CD14-positive monocyte (primary cell): ENCODE results near the gene SUGCT. TPM values are rescaled to one million over a fixed set of nuclear protein-coding genes. Genes with fewer than 3 reads are reported as not detected.

Source experiments
- DNase-seq, 3 donors: peaks; one replicate each; pipeline ENCODE4 v3.0.0-alpha.2; 2011 to 2022
- H2AFZ ChIP-seq: 2 replicates; pipeline ENCODE4 v1.6.0; 2012; ENCODE audit warnings: mild to moderate bottlenecking, low read depth, low read length, inconsistent platforms; ENCODE audit not compliant: insufficient read depth, poor library complexity, severe bottlenecking
- H3K27ac ChIP-seq, 2 donors: 1 replicate in 1 of 2; 2 replicates in 1 of 2; pipeline ENCODE4 v1.5.1; 2012 to 2013; ENCODE audit warnings: low read length in 2 of 2, control low read depth in 1 of 2, inconsistent platforms in 1 of 2, low read depth in 1 of 2, mild to moderate bottlenecking in 1 of 2
- H3K27me3 ChIP-seq, 2 donors: one replicate each; pipeline versions ENCODE4 v1.6.0 to v1.6.1; 2011 to 2013; ENCODE audit warnings: low read length in 2 of 2; ENCODE audit not compliant: control insufficient read depth in 2 of 2, insufficient read depth in 2 of 2
- H3K36me3 ChIP-seq, 2 donors: replicated peaks in 1 of 2; 1 replicate in 1 of 2; 2 replicates in 1 of 2; pipeline versions ENCODE4 v1.5.1 to v1.6.1; 2012 to 2013; ENCODE audit warnings: low read length in 2 of 2, control low read depth in 1 of 2, inconsistent platforms in 1 of 2, mild to moderate bottlenecking in 1 of 2; ENCODE audit not compliant: insufficient read depth in 2 of 2, control insufficient read depth in 1 of 2
- H3K4me1 ChIP-seq, 2 donors: 1 replicate in 1 of 2; 2 replicates in 1 of 2; pipeline versions ENCODE4 v1.5.1 to v1.6.1; 2012 to 2013; ENCODE audit warnings: low read length in 2 of 2, control low read depth in 1 of 2, inconsistent platforms in 1 of 2, mild to moderate bottlenecking in 1 of 2, moderate library complexity in 1 of 2; ENCODE audit not compliant: insufficient read depth in 2 of 2, control insufficient read depth in 1 of 2
- H3K4me2 ChIP-seq: replicated peaks from 2 replicates; pipeline ENCODE3; 2012; ENCODE audit warnings: low read length, moderate library complexity, mild to moderate bottlenecking; ENCODE audit not compliant: poor library complexity, severe bottlenecking; ENCODE audit errors: extremely low read depth
- H3K4me3 ChIP-seq, 3 experiments: fragments of 200-600 bp in 1 of 3; sonication (generic) in 1 of 3; replicated peaks in 1 of 3; 1 replicate in 2 of 3; 2 replicates in 1 of 3; pipeline ENCODE4 v1.5.1; 2011 to 2013; ENCODE audit warnings: low read length in 3 of 3, mild to moderate bottlenecking in 3 of 3, control low read depth in 2 of 3, low read depth in 2 of 3, inconsistent platforms in 1 of 3, moderate library complexity in 1 of 3
- H3K79me2 ChIP-seq: 2 replicates; pipeline ENCODE4 v1.6.0; 2012; ENCODE audit warnings: mild to moderate bottlenecking, control low read depth, inconsistent platforms, low read length, moderate library complexity; ENCODE audit not compliant: insufficient read depth
- H3K9ac ChIP-seq: 2 replicates; pipeline ENCODE4 v1.6.0; 2017; ENCODE audit warnings: low read length, mild to moderate bottlenecking; ENCODE audit not compliant: insufficient read depth, poor library complexity, severe bottlenecking
- H3K9me3 ChIP-seq, 2 donors: replicated peaks in 1 of 2; 1 replicate in 1 of 2; 2 replicates in 1 of 2; pipeline versions ENCODE4 v1.5.1 to v1.6.1; 2012 to 2013; ENCODE audit warnings: low read length in 2 of 2, control low read depth in 1 of 2; ENCODE audit not compliant: control insufficient read depth in 1 of 2, insufficient read depth in 1 of 2
- H4K20me1 ChIP-seq: 2 replicates; pipeline ENCODE4 v1.6.0; 2012; ENCODE audit warnings: mild to moderate bottlenecking, low read length, control low read depth, moderate library complexity; ENCODE audit not compliant: insufficient read depth
- H3K27ac Mint-ChIP-seq, 7 donors: one replicate each; pipeline ENCODE4 v1.8.0; 2020; ENCODE audit warnings: mild to moderate bottlenecking in 7 of 7, mixed read lengths in 7 of 7, moderate library complexity in 6 of 7, inconsistent platforms in 2 of 7
- H3K27me3 Mint-ChIP-seq, 3 donors: one replicate each; pipeline ENCODE4 v1.8.0; 2021 to 2022; ENCODE audit warnings: low read depth in 3 of 3, mild to moderate bottlenecking in 3 of 3, mixed read lengths in 3 of 3, moderate library complexity in 3 of 3, inconsistent platforms in 1 of 3
- H3K36me3 Mint-ChIP-seq, 2 donors: one replicate each; pipeline ENCODE4 v1.8.0; 2020; ENCODE audit warnings: mixed read lengths in 2 of 2, inconsistent platforms in 1 of 2, mild to moderate bottlenecking in 1 of 2
- H3K4me1 Mint-ChIP-seq: one replicate; pipeline ENCODE4 v1.8.0; 2020; ENCODE audit warnings: mild to moderate bottlenecking, mixed read lengths
- H3K4me3 Mint-ChIP-seq, 2 donors: one replicate each; pipeline ENCODE4 v1.8.0; 2020; ENCODE audit warnings: mild to moderate bottlenecking in 2 of 2, mixed read lengths in 2 of 2, moderate library complexity in 1 of 2
- H3K9me3 Mint-ChIP-seq, 7 donors: one replicate each; pipeline ENCODE4 v1.8.0; 2020 to 2022; ENCODE audit warnings: mixed read lengths in 7 of 7, mild to moderate bottlenecking in 6 of 7, moderate library complexity in 6 of 7, inconsistent platforms in 2 of 7
- WGBS: methylation state at CpG from one replicate; pipeline ENCODE4 v1.1.5; 2013; ENCODE audit warnings: missing lambda C conversion rate; ENCODE audit not compliant: insufficient coverage; 5-methylcytosine and 5-hydroxymethylcytosine counted together
- intact Hi-C, 2 donors: fragments of 100-400 bp; cut with micrococcal nuclease; formaldehyde crosslinking; loops; one replicate each; pipeline versions ENCODE4 v1.15.0 to v1.15.1; 2023
- polyA plus RNA-seq, 3 donors: library from polyadenylated mRNA; depleted of rRNA in 1 of 3; unstranded in 2 of 3; stranded (reverse) in 1 of 3; fragments of 300-500 nt in 2 of 3; fragments of >200 nt in 1 of 3; fragmentation: Illumina TruSeq in 2 of 3; gene quantifications; 1 replicate in 2 of 3; 2 replicates in 1 of 3; pipeline ENCODE4 v1.2.3, GENCODE V29; 2012 to 2021
- TF ChIP-seq, protein P1 (sequence below): fragments of 200-600 bp; IDR thresholded peaks from one replicate; pipeline ENCODE4 v1.8.0; 2022; ENCODE audit warnings: antibody characterized with exemption, mild to moderate bottlenecking

Gene SUGCT
- polyA plus RNA-seq, 3 donors: not detected

DNA sequence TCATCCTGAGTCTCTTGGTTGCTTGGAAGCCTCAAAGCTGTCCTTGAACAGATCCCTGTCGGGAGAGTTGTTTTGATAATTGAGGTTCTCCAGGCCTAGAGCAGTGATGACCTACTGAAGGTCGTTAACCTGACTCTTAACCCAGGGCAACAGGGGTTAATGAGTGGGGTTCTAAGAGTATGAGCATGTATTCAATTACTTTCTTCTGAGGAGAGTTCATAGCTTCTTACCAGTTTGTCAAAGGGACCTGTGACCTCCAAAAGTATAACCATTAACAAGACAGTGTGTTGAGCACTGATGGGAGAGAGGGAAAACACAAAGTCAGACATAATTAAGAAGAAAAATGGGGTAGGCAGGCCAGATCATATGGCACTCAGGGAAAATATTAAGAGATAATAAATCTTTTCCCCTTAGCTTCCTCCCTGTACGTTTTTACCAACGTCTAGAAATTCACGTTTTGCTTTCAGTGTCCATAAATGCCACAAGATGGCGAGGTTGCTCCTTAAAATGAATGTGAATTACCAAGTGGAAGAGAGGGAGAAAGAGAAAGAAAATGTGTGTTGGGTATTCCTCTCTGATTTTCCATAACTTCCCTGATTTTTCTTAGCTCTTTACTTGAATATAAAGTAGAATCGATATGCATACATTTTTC is 97.6 kb downstream of the SUGCT start:
- H3K36me3 Mint-ChIP-seq: no peaks in the 10 kb centered on the region
- Histone ChIP-seq H3K9me3 (no peaks in the 10 kb centered on the region), H3K36me3 (no peaks in the 10 kb centered on the region), H3K4me1 (no peaks in the 10 kb centered on the region), H3K9ac (no peak overlapping the region), H3K4me3 (no peak overlapping the region), H3K79me2 (no peaks in the 10 kb centered on the region), H3K27ac (no peak overlapping the region), H3K27me3 (no peaks in the 10 kb centered on the region), H4K20me1 (no peaks in the 10 kb centered on the region), H2AFZ (peak overlapping the region; percentile 26), H3K4me2 (no peak overlapping the region)
- H3K27ac Mint-ChIP-seq: no peak overlapping the region
- peak; percentile 38 to 52 (median 42) for DNase-seq
- TF ChIP-seq, protein P1, sequence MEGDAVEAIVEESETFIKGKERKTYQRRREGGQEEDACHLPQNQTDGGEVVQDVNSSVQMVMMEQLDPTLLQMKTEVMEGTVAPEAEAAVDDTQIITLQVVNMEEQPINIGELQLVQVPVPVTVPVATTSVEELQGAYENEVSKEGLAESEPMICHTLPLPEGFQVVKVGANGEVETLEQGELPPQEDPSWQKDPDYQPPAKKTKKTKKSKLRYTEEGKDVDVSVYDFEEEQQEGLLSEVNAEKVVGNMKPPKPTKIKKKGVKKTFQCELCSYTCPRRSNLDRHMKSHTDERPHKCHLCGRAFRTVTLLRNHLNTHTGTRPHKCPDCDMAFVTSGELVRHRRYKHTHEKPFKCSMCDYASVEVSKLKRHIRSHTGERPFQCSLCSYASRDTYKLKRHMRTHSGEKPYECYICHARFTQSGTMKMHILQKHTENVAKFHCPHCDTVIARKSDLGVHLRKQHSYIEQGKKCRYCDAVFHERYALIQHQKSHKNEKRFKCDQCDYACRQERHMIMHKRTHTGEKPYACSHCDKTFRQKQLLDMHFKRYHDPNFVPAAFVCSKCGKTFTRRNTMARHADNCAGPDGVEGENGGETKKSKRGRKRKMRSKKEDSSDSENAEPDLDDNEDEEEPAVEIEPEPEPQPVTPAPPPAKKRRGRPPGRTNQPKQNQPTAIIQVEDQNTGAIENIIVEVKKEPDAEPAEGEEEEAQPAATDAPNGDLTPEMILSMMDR: peak; percentile 68
- intact Hi-C loops: loop anchor here (5.0 kb wide), 2 partner anchors 370 to 375 kb away; no protein-coding TSS in a partner anchor
- no peak overlapping the region for H3K4me3 Mint-ChIP-seq
- H3K9me3 Mint-ChIP-seq: no peaks in the 10 kb centered on the region
- no peaks in the 10 kb centered on the region for H3K27me3 Mint-ChIP-seq
- H3K4me1 Mint-ChIP-seq: peaks cover 8% of the 10 kb centered on the region
- 100% methylated on average over 1 of the region's 7 CpGs for WGBS

DNA sequence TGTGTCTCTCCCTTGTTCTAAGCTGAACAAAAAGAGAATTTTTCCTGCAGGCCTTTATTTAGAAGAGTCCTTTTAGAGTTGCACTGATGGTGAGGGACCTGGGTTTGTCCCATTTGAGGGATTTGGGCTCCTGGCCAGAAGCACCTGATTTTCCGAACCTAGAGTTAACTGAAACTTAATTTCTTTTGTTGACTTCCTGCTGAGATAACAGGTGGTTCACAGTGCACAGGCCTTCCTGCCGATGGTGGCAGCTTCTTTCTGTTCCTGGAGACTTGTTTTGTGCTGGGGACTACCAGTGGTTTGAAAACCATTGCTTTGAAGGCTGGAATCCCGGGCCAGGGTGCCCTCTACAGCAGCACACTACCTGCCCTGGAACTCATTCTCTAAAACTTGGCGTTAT is 99.2 kb downstream of the SUGCT start:
- Histone ChIP-seq H3K27me3 (no peaks in the 10 kb centered on the region), H3K27ac (no peak overlapping the region), H3K36me3 (no peaks in the 10 kb centered on the region), H4K20me1 (no peaks in the 10 kb centered on the region), H3K79me2 (no peaks in the 10 kb centered on the region), H3K9me3 (no peaks in the 10 kb centered on the region), H3K9ac (no peak overlapping the region), H2AFZ (peak overlapping the region; percentile 66), H3K4me3 (no peak overlapping the region), H3K4me1 (no peaks in the 10 kb centered on the region), H3K4me2 (no peak overlapping the region)
- Mint-ChIP-seq H3K27me3 (no peaks in the 10 kb centered on the region), H3K9me3 (no peaks in the 10 kb centered on the region), H3K4me1 (peaks cover 8% of the 10 kb centered on the region), H3K4me3 (no peak overlapping the region), H3K36me3 (no peaks in the 10 kb centered on the region), H3K27ac (no peak overlapping the region)
- 35% methylated on average over 2 of the region's 4 CpGs for WGBS
- no peak for DNase-seq
- intact Hi-C loops: loop anchor here (5.0 kb wide), 2 partner anchors 368 to 373 kb away; no protein-coding TSS in a partner anchor
- TF ChIP-seq, protein P1: no peak
